Lower leg skin (tissue), 4 donors: ENCODE measurements around the gene PDZD2. TPM values are rescaled to one million over a fixed set of nuclear protein-coding genes. Genes with fewer than 3 reads are reported as not detected.

Experiments used
- DNase-seq, 2 donors: peaks; one replicate each; pipeline ENCODE4 v3.0.0-alpha.2; 2019; ENCODE audit warnings: low spot score in 2 of 2
- H3K4me3 ChIP-seq: fragments of 200-600 bp; sonication (generic); 2 replicates; pipeline ENCODE4 v1.5.1; 2017; ENCODE audit warnings: mild to moderate bottlenecking, low read depth; ENCODE audit not compliant: poor library complexity, severe bottlenecking
- CTCF ChIP-seq, 3 donors: fragments of 450-650 bp; IDR thresholded peaks; one replicate each; pipeline ENCODE4 v1.5.1; 2016; ENCODE audit warnings: antibody characterized with exemption in 3 of 3, mild to moderate bottlenecking in 3 of 3, moderate library complexity in 2 of 3
- POLR2A ChIP-seq, 2 donors: fragments of 450-650 bp; IDR thresholded peaks; one replicate each; pipeline ENCODE4 v1.6.1; 2016 to 2017; ENCODE audit warnings: antibody characterized with exemption in 2 of 2, mild to moderate bottlenecking in 1 of 2, moderate library complexity in 1 of 2
- WGBS, 2 donors: methylation state at CpG; one replicate each; pipeline ENCODE4 v1.1.5; 2018; 5-methylcytosine and 5-hydroxymethylcytosine counted together
- intact Hi-C: fragments of 100-400 bp; cut with DNase I; formaldehyde crosslinking; loops from one replicate; pipeline ENCODE4 v1.15.0; 2023; ENCODE audit warnings: low total_unique reads
- total RNA-seq, 4 donors: library from RNA; depleted of rRNA; stranded (reverse); fragments of >200 nt; gene quantifications; one replicate each; pipeline ENCODE4 v1.1.0, GENCODE V29; 2016

PDZD2 gene
- total RNA-seq, 4 donors from 2014 or later = 102 to 150 (median 116) TPM

- H3K4me3 ChIP-seq = no peak overlapping the region
- peak in 1 of 2 donors; percentile 87 for DNase-seq
- WGBS, 2 donors = 89 to 95% methylated on average over 23 to 24 of the region's 24 CpGs
- intact Hi-C loops = no loop called here
- TF ChIP-seq POLR2A (IDR thresholded peaks at IDR 0.05) = no peak
- TF ChIP-seq CTCF (IDR thresholded peaks at IDR 0.05) = no peak
Observed at GRCh38 chr5:32087086-32088082, 448.5 kb downstream of the PDZD2 start.

GRCh38 chr5:32088214-32088613 lies 449.3 kb downstream of the PDZD2 start:
- intact Hi-C loops = no loop called here

GRCh38 chr5:32089146-32090000 lies 450.4 kb downstream of the PDZD2 start:
- no peak for TF ChIP-seq POLR2A (IDR thresholded peaks at IDR 0.05)
- TF ChIP-seq CTCF (IDR thresholded peaks at IDR 0.05) = no peak
- peak in 1 of 2 donors; percentile 74 for DNase-seq
- no peak overlapping the region for H3K4me3 ChIP-seq
- intact Hi-C loops = no loop called here
- WGBS, 2 donors = 89 to 95% methylated on average over 27 to 30 of the region's 30 CpGs

More at GRCh38 chr5:32088214-32088613, 449.3 kb downstream of the PDZD2 start:
- WGBS, 2 donors = 92% methylated on average over 12 of the region's 12 CpGs
- H3K4me3 ChIP-seq = no peak overlapping the region
- no peak for DNase-seq
- TF ChIP-seq CTCF (IDR thresholded peaks at IDR 0.05) = no peak
- TF ChIP-seq POLR2A (IDR thresholded peaks at IDR 0.05) = no peak

GRCh38 chr5:32090026-32090754 lies 451.3 kb downstream of the PDZD2 start:
- peak in 1 of 2 donors; percentile 49 for DNase-seq
- TF ChIP-seq POLR2A (IDR thresholded peaks at IDR 0.05) (no peak), CTCF (IDR thresholded peaks at IDR 0.05) (no peak)
- intact Hi-C loops = loop anchor here (10.0 kb wide), 1 partner anchor 505 kb away; no protein-coding TSS in a partner anchor
- H3K4me3 ChIP-seq = no peak overlapping the region
- WGBS, 2 donors = 87 to 93% methylated on average over 24 of the region's 24 CpGs

- 95 to 97% methylated on average over 17 of the region's 17 CpGs for WGBS, 2 donors
- intact Hi-C loops = loop anchor here (10.0 kb wide), 1 partner anchor 506 kb away; no protein-coding TSS in a partner anchor
- TF ChIP-seq CTCF (IDR thresholded peaks at IDR 0.05) = no peak
- TF ChIP-seq POLR2A (IDR thresholded peaks at IDR 0.05) = no peak
- DNase-seq = peak in 1 of 2 donors; percentile 75
- no peak overlapping the region for H3K4me3 ChIP-seq
Observed at GRCh38 chr5:32090755-32091128, 451.8 kb downstream of the PDZD2 start.
